Measurements from ENCODE around the gene NADK2. TPM values are rescaled to one million over a fixed set of nuclear protein-coding genes. Genes with fewer than 3 reads are reported as not detected.
"Not testable (repeated sequence)": the region's sequence is repeated elsewhere in the genome, so short reads cannot be mapped to it uniquely, and the experiment has no call there.

NADK2 gene
- total RNA-seq, 1 donor from 2014 or later, result 69.0 TPM

DNA sequence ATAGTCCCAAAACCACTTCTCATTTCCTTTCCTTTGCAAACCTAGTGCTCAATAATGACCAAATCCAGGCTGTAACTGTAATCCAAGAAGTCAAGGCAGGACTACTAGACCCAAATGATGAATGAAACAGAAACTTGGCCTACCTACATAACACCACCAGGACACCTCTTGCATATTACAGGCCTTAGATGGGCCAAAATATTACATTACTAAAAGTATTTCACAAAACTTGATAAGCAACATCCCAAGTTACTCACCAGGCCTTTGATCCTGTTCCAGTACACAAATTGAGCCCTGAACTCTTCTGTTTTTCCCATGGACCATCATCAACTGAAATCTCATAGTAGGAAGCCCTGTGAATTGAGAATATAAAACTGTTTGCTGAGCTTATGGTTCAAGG is 34.8 kb downstream of the NADK2 start:
- no peak for DNase-seq

DNA sequence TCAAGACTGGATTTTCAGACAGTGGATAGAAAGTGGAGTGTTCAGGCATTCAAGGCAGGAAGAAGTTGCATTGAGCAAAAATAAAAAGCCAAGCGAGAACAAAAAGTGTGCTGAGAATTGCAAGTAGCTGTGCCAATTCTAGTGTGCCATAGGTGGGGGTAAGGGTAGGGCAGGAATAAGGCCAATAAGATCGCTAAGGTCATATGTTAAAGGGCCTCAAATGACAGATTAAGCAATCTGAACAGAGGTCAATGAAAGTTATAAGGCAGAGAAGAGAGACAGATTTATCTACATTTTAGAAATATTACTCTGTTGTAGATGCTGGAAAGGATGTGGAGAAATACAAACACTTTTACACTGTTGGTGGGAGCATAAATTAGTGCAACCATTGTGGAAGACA is 36.4 kb downstream of the NADK2 start:
- DNase-seq, result no peak

DNA sequence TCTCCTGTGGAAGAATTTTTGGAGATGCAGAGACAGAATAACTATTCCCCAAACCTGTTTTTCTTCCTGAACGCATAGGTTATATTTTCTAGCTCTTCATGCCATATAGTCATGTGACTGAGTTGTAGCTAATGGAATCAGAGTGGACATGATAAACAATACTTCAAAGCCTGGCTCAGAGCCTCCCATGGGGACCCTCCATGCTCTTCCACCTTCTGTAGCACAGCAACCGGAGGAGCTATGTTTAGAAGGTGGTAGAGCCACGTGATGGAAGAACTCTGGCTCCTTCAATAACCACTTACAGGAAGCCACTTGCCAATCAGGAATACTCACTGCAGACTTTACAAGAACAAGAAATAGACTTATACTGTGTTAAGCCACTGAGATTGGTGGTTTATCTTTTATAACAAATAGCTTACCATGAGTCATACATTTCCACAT is 39.2 kb downstream of the NADK2 start:
- peak; percentile 51 for DNase-seq

DNA sequence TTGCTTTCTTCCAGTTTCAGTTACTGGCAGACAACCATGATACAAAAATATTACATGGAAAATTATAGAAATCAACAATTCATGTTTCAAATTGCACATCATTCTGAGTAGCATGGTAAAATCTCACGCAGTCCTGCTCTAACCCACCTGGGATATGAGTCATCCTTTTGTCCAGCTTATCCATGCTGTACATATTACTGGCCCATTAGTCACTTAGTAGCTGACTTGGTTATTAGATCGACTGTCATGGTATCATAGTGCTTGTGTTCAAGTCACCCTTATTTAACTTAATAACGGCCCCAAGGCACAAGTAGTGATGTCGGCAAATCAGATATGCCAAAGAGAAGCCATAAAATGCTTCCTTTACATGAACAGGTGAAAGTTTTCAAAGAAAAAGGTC is 41.2 kb downstream of the NADK2 start:
- no peak for DNase-seq

DNA sequence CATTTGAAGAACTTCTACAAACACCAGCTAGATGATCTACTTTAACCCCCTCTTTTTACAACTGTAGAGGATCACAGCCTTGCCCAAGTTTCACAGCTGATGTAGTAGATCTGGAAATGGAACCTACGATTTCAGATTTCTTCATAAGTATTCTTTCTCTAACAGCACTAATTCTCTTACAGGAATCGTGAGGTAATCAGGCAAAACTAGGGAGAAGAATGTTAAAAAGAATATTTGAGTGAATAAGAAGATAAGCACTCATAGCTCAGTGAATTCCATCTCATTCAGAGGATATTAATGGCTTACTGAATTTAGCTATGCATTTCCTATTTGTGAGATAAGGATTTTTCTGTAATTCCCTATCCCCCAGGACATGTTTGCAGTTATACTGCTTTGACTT is 42.1 kb downstream of the NADK2 start:
- DNase-seq, result no peak

DNA sequence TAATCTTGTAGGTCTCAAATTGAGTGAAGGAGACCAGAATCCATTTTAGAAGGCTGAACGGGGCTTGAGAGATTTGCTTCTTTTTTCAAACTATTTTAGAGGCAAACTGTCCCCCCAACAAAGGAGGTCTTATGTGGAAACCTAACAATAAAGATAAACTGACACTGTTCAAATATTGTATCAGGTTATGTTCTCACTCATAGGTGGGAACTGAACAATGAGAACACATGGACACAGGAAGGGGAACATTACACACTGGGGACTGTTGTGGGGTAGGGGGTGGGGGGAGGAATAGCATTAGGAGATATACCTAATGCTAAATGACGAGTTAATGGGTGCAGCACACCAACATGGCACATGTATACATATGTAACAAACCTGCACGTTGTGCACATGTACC is 42.9 kb downstream of the NADK2 start:
- DNase-seq, result not testable (repeated sequence)

DNA sequence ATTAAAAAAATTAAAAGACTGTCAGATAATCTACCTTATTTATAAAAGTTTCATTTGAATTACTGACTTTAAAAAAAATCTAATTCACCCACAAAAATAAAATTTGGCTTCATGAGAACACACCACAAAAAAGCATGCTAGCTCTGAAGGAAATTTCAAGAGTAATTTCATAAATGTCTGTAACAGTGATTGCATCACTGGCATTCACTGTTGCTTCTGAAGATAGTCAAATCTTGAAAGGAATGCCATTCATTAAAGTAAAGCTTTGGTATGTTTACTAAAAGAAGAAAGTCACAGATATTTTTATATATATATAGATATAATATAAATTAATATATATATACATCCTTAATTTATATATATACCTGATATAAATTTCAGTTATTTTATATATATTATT is 43.4 kb downstream of the NADK2 start:
- no peak for DNase-seq

DNA sequence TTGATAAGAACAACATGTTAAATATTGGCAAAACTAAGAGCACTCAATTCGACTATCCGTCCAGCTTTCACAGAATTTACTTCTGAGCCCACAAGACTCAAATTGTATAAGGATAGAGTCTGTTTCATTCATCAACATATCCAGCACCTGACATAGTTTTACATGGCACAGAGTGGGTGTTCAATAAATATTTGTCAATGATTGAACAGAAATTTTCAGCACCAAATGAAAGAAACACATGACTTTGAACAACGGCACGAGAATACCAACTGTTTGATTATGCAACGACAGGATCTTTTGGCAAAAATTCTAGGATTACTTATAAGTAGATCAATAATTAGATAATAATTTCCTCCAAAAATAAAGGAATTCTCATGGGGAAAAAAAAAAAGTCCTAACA is 48.0 kb downstream of the NADK2 start:
- DNase-seq, result no peak

DNA sequence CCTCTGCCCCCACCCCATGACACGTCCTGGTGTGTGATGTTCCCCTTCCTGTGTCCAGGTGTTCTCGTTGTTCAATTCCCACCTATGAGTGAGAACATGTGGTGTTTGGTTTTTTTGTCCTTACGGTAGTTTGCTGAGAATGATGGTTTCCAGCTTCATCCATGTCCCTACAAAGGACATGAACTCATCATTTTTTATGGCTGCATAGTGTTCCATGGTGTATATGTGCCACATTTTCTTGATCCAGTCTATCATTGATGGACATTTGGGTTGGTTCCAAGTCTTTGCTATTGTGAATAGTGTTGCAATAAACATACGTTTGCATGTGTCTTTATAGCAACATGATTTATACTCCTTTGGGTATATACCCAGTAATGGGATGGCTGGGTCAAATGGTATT is 57.3 kb downstream of the NADK2 start:
- DNase-seq, result not testable (repeated sequence)

DNA sequence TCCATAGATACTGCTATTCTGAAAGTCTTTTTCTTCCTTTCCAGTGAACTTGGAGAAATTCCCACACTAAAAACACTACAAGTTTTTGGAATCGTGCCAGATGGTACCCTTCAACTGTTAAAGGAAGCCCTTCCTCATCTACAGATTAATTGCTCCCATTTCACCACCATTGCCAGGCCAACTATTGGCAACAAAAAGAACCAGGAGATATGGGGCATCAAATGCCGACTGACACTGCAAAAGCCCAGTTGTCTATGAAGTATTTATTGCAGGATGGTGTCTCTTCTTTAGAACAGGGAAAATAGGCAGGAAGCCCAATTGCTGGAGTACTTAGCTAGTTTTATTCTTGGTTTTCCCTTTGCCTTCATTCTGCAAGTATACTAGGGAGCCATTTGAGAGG is 60.0 kb downstream of the NADK2 start:
- no peak for DNase-seq

DNA sequence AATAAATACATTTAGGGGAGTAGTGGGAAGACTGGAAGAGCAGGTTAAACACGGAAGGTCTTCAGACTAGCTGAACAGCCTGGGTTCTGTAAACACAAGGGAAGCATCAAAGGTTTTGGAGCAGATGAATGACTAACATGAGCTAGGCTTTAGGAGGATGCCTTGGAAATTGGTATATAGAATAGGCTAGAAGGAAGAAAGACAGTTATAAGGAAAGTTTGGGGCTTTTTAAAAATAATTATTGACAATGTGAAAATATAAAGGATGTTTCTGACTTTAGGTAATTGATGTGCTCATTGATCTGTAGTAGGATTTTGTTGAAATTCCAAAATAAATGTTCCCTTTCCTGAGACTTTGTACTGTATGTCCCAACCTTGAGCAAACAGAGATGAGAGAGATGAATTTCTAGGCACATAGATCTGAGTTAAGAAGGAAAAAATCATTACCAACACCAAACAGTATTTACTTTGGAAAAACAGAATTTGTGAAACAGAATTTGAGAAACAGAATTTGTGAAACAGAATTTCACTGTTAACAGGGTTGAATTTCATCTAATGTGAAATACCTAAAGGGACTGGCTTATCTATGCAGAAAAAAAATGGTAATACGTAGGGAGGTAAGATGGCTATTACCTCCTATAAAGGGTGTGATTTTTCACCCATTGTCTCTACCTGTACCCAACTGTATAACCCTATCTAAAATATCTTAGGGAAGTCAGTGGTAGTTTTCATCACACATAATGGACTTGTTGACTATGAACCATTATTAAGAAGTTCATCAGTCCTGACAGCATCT is 61.0 kb downstream of the NADK2 start:
- peak; percentile 50 for DNase-seq

DNA sequence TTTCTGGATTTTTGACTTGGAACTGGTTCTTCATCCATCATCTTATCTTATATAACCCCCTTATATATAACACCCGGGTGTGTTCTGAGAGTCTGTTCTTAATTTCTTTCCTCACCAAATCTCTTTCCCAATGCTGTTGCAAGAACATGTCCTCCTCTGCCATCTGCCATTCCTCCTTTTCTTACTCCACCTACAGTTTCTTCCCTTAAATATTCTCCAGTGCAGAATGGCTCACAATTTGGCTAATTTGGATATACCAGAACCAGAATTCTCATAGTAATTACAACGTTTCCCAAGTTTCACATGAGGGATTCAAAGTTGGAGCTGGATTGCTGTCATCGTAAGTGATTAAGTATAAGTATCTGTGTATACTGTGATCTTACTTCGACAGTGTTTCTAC is 61.8 kb downstream of the NADK2 start:
- no peak for DNase-seq

DNA sequence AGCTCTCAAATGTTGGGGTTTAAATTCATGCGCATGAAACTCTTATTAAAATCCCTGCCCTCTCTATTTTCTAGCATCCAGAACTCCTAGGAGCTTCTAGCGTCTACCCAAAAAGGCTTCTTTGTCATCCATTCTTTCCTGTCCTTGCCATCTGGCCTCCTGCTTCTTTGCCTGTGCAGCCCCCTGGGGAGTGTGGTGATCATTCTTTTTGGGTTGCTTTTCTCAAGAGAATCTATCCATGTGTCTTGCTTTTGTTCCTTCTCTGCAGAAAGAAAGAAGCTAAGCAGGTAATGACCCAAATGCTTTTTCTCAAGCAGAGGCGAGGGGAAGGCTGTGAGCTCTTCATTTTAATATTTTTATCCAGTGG is 63.2 kb downstream of the NADK2 start:
- DNase-seq, result no peak

DNA sequence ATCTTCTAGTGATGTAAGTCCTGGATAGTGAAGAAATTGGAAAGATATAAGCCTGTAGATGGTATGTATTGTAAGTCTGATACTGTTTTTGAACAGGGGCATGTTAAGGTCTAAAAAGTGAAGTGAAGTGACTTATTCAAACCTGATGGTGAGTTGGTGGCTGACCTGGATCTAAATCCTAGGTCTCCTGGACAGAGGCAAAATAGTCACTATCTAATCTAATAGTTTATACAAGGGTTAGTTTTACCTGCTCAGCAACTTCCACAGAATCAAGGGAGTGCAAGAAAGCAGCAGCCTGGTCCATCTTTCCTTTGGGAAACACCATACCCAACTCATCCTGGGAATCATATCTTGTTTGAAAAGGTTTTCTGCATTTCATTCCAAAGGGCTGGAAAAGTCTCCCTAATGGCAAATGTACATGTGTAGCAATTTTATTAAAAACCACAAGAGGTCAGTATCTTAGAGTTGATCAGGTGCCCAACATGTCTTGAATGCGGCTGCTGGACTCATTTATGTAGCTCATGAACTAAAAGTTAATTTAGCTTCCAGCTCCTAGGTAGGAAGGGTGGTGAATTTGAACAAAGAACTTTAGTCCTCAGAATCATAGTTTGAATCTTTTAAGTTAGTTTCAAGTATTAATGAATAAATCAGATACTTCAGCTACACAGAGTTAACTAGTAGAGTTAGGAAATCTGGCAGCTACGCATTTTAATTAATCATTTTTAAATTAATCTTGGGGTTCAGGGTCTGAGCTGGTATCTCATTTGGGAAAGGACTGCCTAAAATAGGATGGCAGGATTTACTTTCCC is 63.8 kb downstream of the NADK2 start:
- DNase-seq, result peak; percentile 60

DNA sequence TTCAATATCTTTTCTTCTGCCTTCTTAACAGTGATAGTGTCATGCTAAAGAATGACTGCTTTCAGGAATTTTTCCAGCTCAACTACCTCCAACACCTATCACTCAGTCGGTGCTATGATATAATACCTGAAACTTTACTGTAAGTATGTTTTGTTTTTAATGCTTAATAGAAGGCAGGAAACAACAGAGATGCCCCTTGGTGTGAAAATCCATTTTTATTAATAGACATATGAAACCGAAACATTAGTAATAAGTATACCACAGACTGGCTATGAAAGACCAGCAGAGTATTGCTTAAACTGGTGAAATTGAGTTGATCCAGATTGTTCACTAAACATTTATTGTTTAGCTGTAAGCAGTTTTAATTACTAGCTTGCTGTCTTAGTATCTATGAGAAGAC is 64.6 kb downstream of the NADK2 start:
- no peak for DNase-seq

DNA sequence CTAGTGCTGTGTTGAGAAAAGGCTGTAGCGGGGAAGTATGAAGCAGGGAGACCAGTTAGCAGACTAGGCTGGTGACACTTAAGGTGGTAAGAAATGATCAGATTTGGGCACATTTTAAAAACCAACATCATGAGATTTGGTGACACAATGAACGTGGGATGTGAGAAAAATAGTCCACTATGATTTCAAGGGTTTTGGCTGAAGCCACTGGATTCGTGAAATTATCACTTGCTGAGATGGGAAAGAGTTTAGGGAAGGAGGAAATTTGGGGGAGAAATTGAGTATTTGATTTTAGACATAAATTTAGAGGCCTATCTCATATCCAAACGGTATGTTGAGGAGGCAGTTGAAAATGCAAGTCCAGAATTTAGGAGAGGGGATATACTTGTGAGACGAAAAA is 66.7 kb downstream of the NADK2 start:
- no peak for DNase-seq

DNA sequence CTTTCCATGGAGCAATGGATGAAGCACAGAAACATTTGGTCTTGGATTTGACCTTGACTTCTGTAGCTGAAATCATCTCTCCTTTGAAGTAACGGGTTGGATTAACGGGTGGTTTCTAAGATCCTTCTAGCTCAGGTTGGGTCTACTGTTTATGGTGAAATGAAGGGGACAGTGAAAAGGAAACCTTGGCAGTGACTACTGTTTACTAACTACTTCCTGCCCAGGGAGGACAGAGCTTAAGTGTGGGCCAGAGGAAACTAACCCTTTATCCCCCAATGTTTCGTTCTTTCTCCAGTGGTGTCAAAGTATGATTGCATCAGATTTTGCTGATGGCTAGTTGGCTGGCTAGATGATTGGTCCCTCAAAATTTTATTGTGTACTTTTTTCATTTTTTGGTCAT is 67.6 kb downstream of the NADK2 start:
- no peak for DNase-seq

DNA sequence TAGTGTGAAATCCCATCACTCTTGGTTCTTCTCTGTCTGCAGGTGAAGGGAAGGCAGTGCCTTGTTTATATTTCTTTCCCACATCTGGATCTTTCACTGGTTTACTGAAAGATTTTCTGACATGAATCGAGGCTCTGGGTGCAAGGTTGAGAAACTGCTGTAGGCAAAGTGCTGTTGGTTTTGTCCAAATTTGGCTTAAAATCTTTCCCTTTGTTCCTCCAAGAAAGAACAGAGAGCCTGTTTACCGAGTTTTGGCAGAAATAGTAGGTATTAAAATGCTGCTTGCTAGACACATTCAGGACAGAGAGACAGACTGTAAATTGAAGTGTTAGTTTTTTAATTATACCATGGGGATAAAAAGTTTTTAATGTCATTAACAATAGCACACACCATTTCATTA is 68.3 kb downstream of the NADK2 start:
- DNase-seq, result no peak

DNA sequence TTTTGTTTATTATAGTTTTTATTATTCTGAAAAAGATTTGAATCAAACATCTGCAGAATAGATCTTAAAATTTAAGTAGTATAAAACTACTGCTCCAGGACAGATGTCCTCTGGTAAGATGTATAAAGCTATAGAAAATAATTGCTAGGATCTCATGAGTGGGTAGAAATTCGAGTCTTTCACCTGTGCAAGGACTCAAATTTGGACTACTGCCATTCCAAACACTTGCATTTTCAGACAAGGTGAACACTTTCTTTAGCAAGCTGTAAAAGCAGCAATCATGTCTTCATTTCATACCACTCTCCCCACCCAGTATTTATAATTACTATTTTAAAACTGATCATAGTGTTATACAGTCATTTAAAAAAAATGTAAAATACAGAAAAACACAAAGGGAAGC is 69.1 kb downstream of the NADK2 start:
- no peak for DNase-seq

DNA sequence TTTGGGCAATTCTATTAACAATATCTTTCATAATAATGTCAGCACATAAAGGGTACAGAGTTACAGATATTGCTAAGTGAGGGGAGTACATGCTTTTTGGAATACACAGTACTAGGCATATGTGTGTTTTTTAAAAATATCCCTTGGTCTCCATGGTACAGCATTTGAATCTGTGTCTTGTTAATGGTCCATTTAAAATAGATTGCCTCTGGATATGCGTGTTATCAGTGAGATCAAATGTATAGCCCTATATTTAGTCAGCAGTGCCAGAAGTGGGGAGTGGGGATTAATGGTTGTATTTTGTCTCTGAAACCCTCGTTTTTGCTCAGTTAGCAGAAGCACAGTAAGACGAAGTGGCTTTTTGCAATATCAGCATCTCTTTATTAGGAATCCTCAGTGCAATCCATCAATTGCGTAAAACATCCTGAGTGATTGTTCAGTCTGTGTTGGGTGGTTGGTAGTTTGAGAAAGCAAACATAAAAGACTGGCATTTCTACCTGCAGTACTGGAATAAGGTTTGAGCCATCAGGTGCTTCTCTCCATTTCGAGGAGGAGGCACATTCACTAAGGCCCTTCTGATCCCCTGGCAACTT is 70.8 kb downstream of the NADK2 start:
- no peak for DNase-seq

DNA sequence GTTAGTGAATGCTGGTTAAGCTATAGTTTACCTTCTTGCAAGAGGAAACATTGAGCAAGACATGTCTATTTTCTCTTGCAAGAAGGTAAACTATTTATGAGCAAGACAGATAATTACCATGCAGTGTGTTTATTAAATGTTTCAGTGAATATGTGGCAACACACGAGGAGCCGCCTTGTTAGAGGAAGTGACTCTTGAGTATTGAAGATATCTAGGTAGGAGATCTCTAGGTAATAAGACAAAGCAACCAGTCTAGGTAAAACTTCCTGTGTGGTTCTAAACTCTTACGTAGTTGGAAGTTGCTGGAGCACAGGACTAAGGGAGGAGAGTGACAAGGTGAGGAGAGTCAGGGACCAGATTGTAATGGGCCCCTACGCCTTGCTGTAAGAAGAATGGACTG is 73.0 kb downstream of the NADK2 start:
- no peak for DNase-seq

DNA sequence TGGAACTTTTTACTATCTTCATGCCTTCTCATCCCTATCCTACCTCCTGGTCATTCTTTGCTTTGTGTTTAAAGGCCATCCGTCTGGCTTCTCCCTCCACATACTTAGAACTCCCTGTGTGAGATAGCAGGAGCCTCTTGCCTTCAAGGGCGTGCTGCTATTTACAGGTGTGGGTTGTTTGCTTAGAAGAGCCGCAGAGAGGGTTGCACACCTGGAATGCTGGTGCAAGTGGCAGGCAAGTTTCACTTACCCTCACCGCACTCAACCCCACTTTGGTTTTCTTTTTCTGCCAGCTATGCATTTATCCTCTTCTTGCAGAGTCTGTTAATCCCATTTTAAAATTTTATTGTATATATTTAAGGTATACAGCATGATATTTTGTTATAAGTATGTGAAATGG is 77.3 kb downstream of the NADK2 start:
- no peak for DNase-seq

DNA sequence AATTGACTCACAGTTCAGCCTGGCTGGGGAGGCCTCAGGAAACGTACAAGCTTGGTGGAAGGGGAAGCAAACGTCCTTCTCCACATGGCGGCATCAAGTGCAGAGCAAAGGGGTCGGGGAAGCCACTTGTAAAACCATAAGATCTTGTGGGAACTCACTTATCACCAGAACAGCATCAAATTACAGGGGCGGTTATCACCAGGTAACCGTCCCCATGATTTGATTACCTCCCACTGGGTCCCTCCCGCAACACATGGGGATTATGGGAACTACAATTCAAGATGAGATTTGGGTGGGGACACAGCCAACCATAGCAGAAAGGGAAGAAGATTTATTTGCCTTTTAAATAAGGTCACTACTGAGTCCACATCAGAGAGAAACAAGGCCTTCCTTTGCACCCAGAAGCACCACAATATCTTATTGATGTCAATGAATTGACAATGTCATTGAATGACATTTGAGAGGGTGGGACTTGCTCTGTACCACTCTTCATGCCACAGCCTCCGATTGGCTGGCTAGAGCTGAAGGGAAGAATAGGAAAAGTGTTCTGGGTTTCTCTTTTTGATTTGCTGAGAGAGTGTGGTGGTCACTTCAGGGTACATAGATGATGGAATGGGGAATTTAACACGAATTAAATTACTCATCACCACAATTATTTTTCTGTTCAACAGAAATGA is 78.8 kb downstream of the NADK2 start:
- DNase-seq, result no peak
